PC-3 (cell line): ENCODE results near the gene ELN.

Experiments
- EZH2 ChIP-seq: fragments of 300-600 bp; sonication (generic); IDR thresholded peaks from one replicate; pipeline ENCODE4 v1.6.1; 2017; ENCODE audit warnings: antibody characterized with exemption, mild to moderate bottlenecking, low read length; ENCODE audit not compliant: unreplicated experiment
- EZH2phosphoT487 ChIP-seq: fragments of 300-600 bp; sonication (generic); IDR thresholded peaks from 2 replicates; pipeline ENCODE4 v1.6.1; 2018; ENCODE audit warnings: mild to moderate bottlenecking, antibody characterized with exemption, low read length, borderline replicate concordance
- TF ChIP-seq, protein P1 (sequence below): fragments of 300-600 bp; sonication (generic); conservative IDR thresholded peaks from 2 replicates; pipeline ENCODE4 v1.5.1; 2017; ENCODE audit warnings: antibody characterized with exemption, low read depth, mild to moderate bottlenecking, low read length

- TF ChIP-seq, protein P1, sequence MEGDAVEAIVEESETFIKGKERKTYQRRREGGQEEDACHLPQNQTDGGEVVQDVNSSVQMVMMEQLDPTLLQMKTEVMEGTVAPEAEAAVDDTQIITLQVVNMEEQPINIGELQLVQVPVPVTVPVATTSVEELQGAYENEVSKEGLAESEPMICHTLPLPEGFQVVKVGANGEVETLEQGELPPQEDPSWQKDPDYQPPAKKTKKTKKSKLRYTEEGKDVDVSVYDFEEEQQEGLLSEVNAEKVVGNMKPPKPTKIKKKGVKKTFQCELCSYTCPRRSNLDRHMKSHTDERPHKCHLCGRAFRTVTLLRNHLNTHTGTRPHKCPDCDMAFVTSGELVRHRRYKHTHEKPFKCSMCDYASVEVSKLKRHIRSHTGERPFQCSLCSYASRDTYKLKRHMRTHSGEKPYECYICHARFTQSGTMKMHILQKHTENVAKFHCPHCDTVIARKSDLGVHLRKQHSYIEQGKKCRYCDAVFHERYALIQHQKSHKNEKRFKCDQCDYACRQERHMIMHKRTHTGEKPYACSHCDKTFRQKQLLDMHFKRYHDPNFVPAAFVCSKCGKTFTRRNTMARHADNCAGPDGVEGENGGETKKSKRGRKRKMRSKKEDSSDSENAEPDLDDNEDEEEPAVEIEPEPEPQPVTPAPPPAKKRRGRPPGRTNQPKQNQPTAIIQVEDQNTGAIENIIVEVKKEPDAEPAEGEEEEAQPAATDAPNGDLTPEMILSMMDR, result no peak
- TF ChIP-seq EZH2 (no peak), EZH2phosphoT487 (no peak)
Observed at GRCh38 chr7:74010407-74010806, 17.6 kb upstream of the ELN start.
